ENCODE data around the gene MUC6. TPM values are rescaled to one million over a fixed set of nuclear protein-coding genes. Genes with fewer than 3 reads are reported as not detected.

The MUC6 gene
- total and polyA plus RNA-seq, 2 of the 8 experiments (the other 6 are each of a cell fraction or from before 2014, with no cell fraction given), result not detected

- no peak for TF ChIP-seq TEAD4 (IDR thresholded peaks at IDR 0.05; ENCODE audit: low read depth, low read length)
- TF ChIP-seq BCL11A (IDR thresholded peaks at IDR 0.05; ENCODE audit: low read depth in 2 of 2, low read length in 2 of 2), result no peak
- TF ChIP-seq MAFK (IDR thresholded peaks at IDR 0.05; ENCODE audit: low read depth, low read length), result no peak
Measured at GRCh38 chr11:993632-994167, 42.8 kb downstream of the MUC6 start (continued).

Measured in H1 (cell line).